Cerebellar cortex (tissue), 1 donor: ENCODE results near the gene COG2.
"Not testable (repeated sequence)": the region's sequence is repeated elsewhere in the genome, so short reads cannot be mapped to it uniquely, and the experiment has no call there.

Source experiments
- DNase-seq: peaks from one replicate; pipeline ENCODE4 v3.0.0-alpha.2; 2015; ENCODE audit warnings: low spot score

Gene COG2

GRCh38 chr1:230669543-230669942 lies 27.3 kb downstream of the COG2 start:
- no peak for DNase-seq

- peak; percentile 73 for DNase-seq
Measured at GRCh38 chr1:230674581-230674980, 32.3 kb downstream of the COG2 start.

GRCh38 chr1:230677200-230677599 lies 34.9 kb downstream of the COG2 start:
- no peak for DNase-seq

- DNase-seq, result no peak
Measured at GRCh38 chr1:230679192-230679591, 36.9 kb downstream of the COG2 start.

- DNase-seq, result no peak
Measured at GRCh38 chr1:230679825-230680224, 37.5 kb downstream of the COG2 start.

- DNase-seq, result no peak
Measured at GRCh38 chr1:230680300-230681025, 38.2 kb downstream of the COG2 start.

GRCh38 chr1:230681599-230681998 lies 39.3 kb downstream of the COG2 start:
- DNase-seq, result no peak

- DNase-seq, result peak; percentile 99
Measured at GRCh38 chr1:230682274-230682673, 40.0 kb downstream of the COG2 start.

- DNase-seq, result no peak
Measured at GRCh38 chr1:230682882-230683610, 40.8 kb downstream of the COG2 start.

- no peak for DNase-seq
Measured at GRCh38 chr1:230684146-230684545, 41.9 kb downstream of the COG2 start.

- DNase-seq, result no peak
Measured at GRCh38 chr1:230684998-230685397, 42.7 kb downstream of the COG2 start.

GRCh38 chr1:230686747-230687146 lies 44.5 kb downstream of the COG2 start:
- DNase-seq, result no peak

- DNase-seq, result no peak
Measured at GRCh38 chr1:230690101-230690500, 47.8 kb downstream of the COG2 start.

- peak; percentile 82 for DNase-seq
Measured at GRCh38 chr1:230691615-230692014, 49.3 kb downstream of the COG2 start.

- DNase-seq, result no peak
Measured at GRCh38 chr1:230693221-230693620, 50.9 kb downstream of the COG2 start.

- DNase-seq, result no peak
Measured at GRCh38 chr1:230693777-230694176, 51.5 kb downstream of the COG2 start.

- no peak for DNase-seq
Measured at GRCh38 chr1:230694464-230694863, 52.2 kb downstream of the COG2 start.

GRCh38 chr1:230694991-230695390 lies 52.7 kb downstream of the COG2 start:
- no peak for DNase-seq

GRCh38 chr1:230696218-230696617 lies 53.9 kb downstream of the COG2 start:
- no peak for DNase-seq

GRCh38 chr1:230696722-230697437 lies 54.6 kb downstream of the COG2 start:
- DNase-seq, result no peak

GRCh38 chr1:230698130-230698529 lies 55.8 kb downstream of the COG2 start:
- DNase-seq, result no peak

- not testable (repeated sequence) for DNase-seq
Measured at GRCh38 chr1:230698964-230699363, 56.7 kb downstream of the COG2 start.

GRCh38 chr1:230699716-230700115 lies 57.4 kb downstream of the COG2 start:
- no peak for DNase-seq
